Kidney epithelial cell (primary cell): ENCODE results near the gene BTBD6. TPM values are rescaled to one million over a fixed set of nuclear protein-coding genes. Genes with fewer than 3 reads are reported as not detected.

ENCODE experiments used
- DNase-seq: peaks from one replicate; pipeline ENCODE4 v3.0.0-alpha.2; 2010; ENCODE audit warnings: low read depth
- H3K27me3 ChIP-seq: 2 replicates; pipeline ENCODE4 v1.6.0; 2011; ENCODE audit warnings: low read length; ENCODE audit not compliant: control insufficient read depth, insufficient read depth
- H3K36me3 ChIP-seq: 2 replicates; pipeline ENCODE4 v1.5.1; 2011; ENCODE audit warnings: low read length; ENCODE audit not compliant: control insufficient read depth, insufficient read depth
- H3K4me3 ChIP-seq: 2 replicates; pipeline ENCODE4 v1.5.1; 2011; ENCODE audit warnings: low read depth, mild to moderate bottlenecking, control low read depth, low read length
- total RNA-seq: library from RNA; depleted of rRNA; stranded (reverse); fragments of >200 nt; gene quantifications from 2 replicates; pipeline ENCODE4 v1.2.3, GENCODE V29; 2015
- TF ChIP-seq, protein P1 (sequence below): IDR thresholded peaks from 2 replicates; pipeline ENCODE4 v1.5.1; 2011; ENCODE audit warnings: mild to moderate bottlenecking, moderate library complexity, low read length, control low read depth, inconsistent platforms; ENCODE audit not compliant: insufficient read depth, poor library complexity, severe bottlenecking

Gene BTBD6
- total RNA-seq, 1 donor from 2014 or later: 45.8 TPM

DNA sequence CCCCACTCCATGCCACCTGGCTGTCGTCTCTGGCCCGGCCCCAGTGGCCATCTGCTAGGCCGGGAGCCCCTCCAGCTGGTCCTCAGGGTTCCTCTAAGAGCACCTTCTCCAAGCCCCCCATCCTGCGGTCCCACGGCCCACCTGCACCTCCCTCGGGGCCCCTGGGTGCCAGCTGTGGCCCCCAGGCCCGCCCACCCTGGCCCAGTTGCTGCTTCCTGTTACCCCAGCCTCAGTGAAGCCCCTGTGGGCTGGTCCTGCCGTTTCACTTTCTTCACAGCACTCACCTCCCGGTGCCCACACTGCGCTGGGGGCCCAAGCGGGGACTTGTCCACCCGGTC is 39.6 kb upstream of the BTBD6 start:
- no peak for DNase-seq
- Histone ChIP-seq H3K4me3 (no peak overlapping the region), H3K27me3 (peaks cover 5% of the 10 kb centered on the region), H3K36me3 (peaks cover 1% of the 10 kb centered on the region)
- TF ChIP-seq, protein P1, sequence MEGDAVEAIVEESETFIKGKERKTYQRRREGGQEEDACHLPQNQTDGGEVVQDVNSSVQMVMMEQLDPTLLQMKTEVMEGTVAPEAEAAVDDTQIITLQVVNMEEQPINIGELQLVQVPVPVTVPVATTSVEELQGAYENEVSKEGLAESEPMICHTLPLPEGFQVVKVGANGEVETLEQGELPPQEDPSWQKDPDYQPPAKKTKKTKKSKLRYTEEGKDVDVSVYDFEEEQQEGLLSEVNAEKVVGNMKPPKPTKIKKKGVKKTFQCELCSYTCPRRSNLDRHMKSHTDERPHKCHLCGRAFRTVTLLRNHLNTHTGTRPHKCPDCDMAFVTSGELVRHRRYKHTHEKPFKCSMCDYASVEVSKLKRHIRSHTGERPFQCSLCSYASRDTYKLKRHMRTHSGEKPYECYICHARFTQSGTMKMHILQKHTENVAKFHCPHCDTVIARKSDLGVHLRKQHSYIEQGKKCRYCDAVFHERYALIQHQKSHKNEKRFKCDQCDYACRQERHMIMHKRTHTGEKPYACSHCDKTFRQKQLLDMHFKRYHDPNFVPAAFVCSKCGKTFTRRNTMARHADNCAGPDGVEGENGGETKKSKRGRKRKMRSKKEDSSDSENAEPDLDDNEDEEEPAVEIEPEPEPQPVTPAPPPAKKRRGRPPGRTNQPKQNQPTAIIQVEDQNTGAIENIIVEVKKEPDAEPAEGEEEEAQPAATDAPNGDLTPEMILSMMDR: no peak

GRCh38 chr14:105209091-105209490 is 39.2 kb upstream of the BTBD6 start:
- Histone ChIP-seq H3K36me3 (peaks cover 1% of the 10 kb centered on the region), H3K4me3 (no peak overlapping the region), H3K27me3 (peaks cover 2% of the 10 kb centered on the region)
- DNase-seq: no peak
- TF ChIP-seq, protein P1: no peak

- H3K4me3 ChIP-seq: no peak overlapping the region
- DNase-seq: no peak
- H3K36me3 ChIP-seq: peaks cover 1% of the 10 kb centered on the region
- TF ChIP-seq, protein P1: no peak
- peaks cover 2% of the 10 kb centered on the region for H3K27me3 ChIP-seq
Observed at GRCh38 chr14:105209646-105210045, 38.7 kb upstream of the BTBD6 start.

- H3K27me3 ChIP-seq: peaks cover 2% of the 10 kb centered on the region
- TF ChIP-seq, protein P1: no peak
- H3K36me3 ChIP-seq: peaks cover 1% of the 10 kb centered on the region
- H3K4me3 ChIP-seq: no peak overlapping the region
- no peak for DNase-seq
Observed at GRCh38 chr14:105210266-105211025, 37.9 kb upstream of the BTBD6 start.

GRCh38 chr14:105211086-105211757 is 37.1 kb upstream of the BTBD6 start:
- no peak for DNase-seq
- Histone ChIP-seq H3K27me3 (no peaks in the 10 kb centered on the region), H3K4me3 (no peak overlapping the region), H3K36me3 (peaks cover 1% of the 10 kb centered on the region)
- TF ChIP-seq, protein P1: no peak
